HepG2 (cell line): ENCODE measurements around the gene PLGRKT. TPM values are rescaled to one million over a fixed set of nuclear protein-coding genes. Genes with fewer than 3 reads are reported as not detected.
A peak's percentile ranks its signal among the peaks of the same experiment; 100 is the strongest.

Source experiments
- AHDC1 ChIP-seq: sonication (generic); formaldehyde crosslinking; IDR thresholded peaks from 2 replicates; pipeline ENCODE4 v1.5.1; 2020; ENCODE audit warnings: mild to moderate bottlenecking, missing genetic modification reagents, borderline replicate concordance
- CCAR2 ChIP-seq: fragments of 200-400 bp; formaldehyde crosslinking; optimal IDR thresholded peaks from 2 replicates; pipeline ENCODE3; 2018; ENCODE audit warnings: low read depth, mild to moderate bottlenecking, low read length, moderate library complexity
- PRDM10 ChIP-seq: sonication (generic); formaldehyde crosslinking; IDR thresholded peaks from 2 replicates; pipeline ENCODE4 v1.4.0; 2020; ENCODE audit warnings: low read depth, missing genetic modification reagents
- REXO4 ChIP-seq: sonication (generic); formaldehyde crosslinking; IDR thresholded peaks from 2 replicates; pipeline ENCODE4 v1.8.0; 2022; ENCODE audit warnings: missing genetic modification reagents, mild to moderate bottlenecking, borderline replicate concordance
- SMAD3 ChIP-seq: sonication (generic); formaldehyde crosslinking; IDR thresholded peaks from 2 replicates; pipeline ENCODE4 v1.4.0; 2020; ENCODE audit warnings: missing genetic modification reagents
- SRSF4 ChIP-seq: fragments of 200-400 bp; formaldehyde crosslinking; IDR thresholded peaks from one replicate; pipeline ENCODE4 v1.6.1; 2018; ENCODE audit warnings: mild to moderate bottlenecking, low read depth, low read length, moderate library complexity; ENCODE audit not compliant: poor library complexity, severe bottlenecking
- U2AF1 ChIP-seq: fragments of 200-400 bp; formaldehyde crosslinking; optimal IDR thresholded peaks from 2 replicates; pipeline ENCODE3; 2017; ENCODE audit warnings: mild to moderate bottlenecking, low read depth, low read length
- ZBTB10 ChIP-seq: sonication (generic); formaldehyde crosslinking; IDR thresholded peaks from 2 replicates; pipeline ENCODE4 v1.4.0; 2020; ENCODE audit warnings: missing genetic modification reagents, borderline replicate concordance
- ZFX ChIP-seq: sonication (generic); formaldehyde crosslinking; IDR thresholded peaks from 2 replicates; pipeline ENCODE4 v1.4.0; 2020; ENCODE audit warnings: mild to moderate bottlenecking, low read depth, missing genetic modification reagents, moderate library complexity
- ZNF138 ChIP-seq: sonication (generic); formaldehyde crosslinking; IDR thresholded peaks from 2 replicates; pipeline ENCODE4 v1.5.0; 2020; ENCODE audit warnings: mild to moderate bottlenecking, low read depth, missing genetic modification reagents
- ZNF326 ChIP-seq: sonication (generic); formaldehyde crosslinking; IDR thresholded peaks from 2 replicates; pipeline ENCODE4 v1.4.0; 2020; ENCODE audit warnings: missing genetic modification reagents, borderline replicate concordance
- ZNF558 ChIP-seq: sonication (generic); formaldehyde crosslinking; IDR thresholded peaks from 2 replicates; pipeline ENCODE4 v1.9.0; 2022; ENCODE audit warnings: mild to moderate bottlenecking, missing genetic modification reagents, borderline replicate concordance
- ZNF782 ChIP-seq: sonication (generic); formaldehyde crosslinking; IDR thresholded peaks from 2 replicates; pipeline ENCODE4 v1.4.0; 2020; ENCODE audit warnings: missing genetic modification reagents, mild to moderate bottlenecking, borderline replicate concordance
- ZSCAN21 ChIP-seq: sonication (generic); formaldehyde crosslinking; IDR thresholded peaks from 2 replicates; pipeline ENCODE4 v1.8.0; 2022; ENCODE audit warnings: mild to moderate bottlenecking, missing genetic modification reagents, moderate library complexity, borderline replicate concordance
- polyA plus RNA-seq, 8 experiments: library from polyadenylated mRNA; depleted of rRNA in 3 of 8; stranded (reverse) in 7 of 8; unstranded in 1 of 8; fragments of >200 nt; fragmentation: Illumina TruSeq in 4 of 8; extraction: Trizol in 4 of 8; gene quantifications; 2 replicates each; pipeline versions ENCODE4 v1.2.1 to v1.2.3, GENCODE V29; 2011 to 2016; ENCODE audit warnings: low read depth in 4 of 8, missing spikeins in 1 of 8, mixed read lengths in 1 of 8; ENCODE audit not compliant: insufficient read depth in 1 of 8
- total RNA-seq, 5 experiments: library from RNA; depleted of rRNA; stranded (reverse); fragments of >200 nt; fragmentation: Illumina TruSeq; extraction: Trizol; gene quantifications; 2 replicates each; pipeline ENCODE4 v1.2.3, GENCODE V29; 2016; ENCODE audit warnings: low read depth in 1 of 5
- TF ChIP-seq, protein P1 (sequence below): sonication (generic); formaldehyde crosslinking; IDR thresholded peaks from 2 replicates; pipeline ENCODE4 v1.4.0; 2020; ENCODE audit warnings: mild to moderate bottlenecking, missing genetic modification reagents

PLGRKT gene
- total and polyA plus RNA-seq, 2 of the 13 experiments (the other 11 are each of a cell fraction or from before 2014, with no cell fraction given), result 5.0 to 15.8 TPM

GRCh38 chr9:5450359-5451091 lies 12.8 kb upstream of the PLGRKT start, which contains the start of gene CD274 (continued):
- TF ChIP-seq AHDC1 (peak; percentile 21; the same call in 1 of the 2 replicates), ZFX (peak; percentile 67), SRSF4 (no peak), ZSCAN21 (CRISPR knock-in tag) (no peak), ZNF558 (no peak), CCAR2 (no peak), ZNF326 (CRISPR knock-in tag) (no peak), ZBTB10 (CRISPR knock-in tag) (no peak), ZNF782 (CRISPR knock-in tag) (no peak), REXO4 (no peak), PRDM10 (no peak), SMAD3 (CRISPR knock-in tag) (no peak), ZNF138 (CRISPR knock-in tag) (no peak), U2AF1 (no peak)
- TF ChIP-seq, protein P1, sequence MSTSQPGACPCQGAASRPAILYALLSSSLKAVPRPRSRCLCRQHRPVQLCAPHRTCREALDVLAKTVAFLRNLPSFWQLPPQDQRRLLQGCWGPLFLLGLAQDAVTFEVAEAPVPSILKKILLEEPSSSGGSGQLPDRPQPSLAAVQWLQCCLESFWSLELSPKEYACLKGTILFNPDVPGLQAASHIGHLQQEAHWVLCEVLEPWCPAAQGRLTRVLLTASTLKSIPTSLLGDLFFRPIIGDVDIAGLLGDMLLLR (CRISPR knock-in tag), result 0 out of 2 replicates have a peak, but pooled peaks have one; percentile 30
